HG03066 (cell line): Measurements from ENCODE around the gene UGT1A7.

Source experiments
- ATAC-seq: cut with Tn5 transposase; IDR thresholded peaks from one replicate; pipeline ENCODE4 v1.9.1; 2021; ENCODE audit warnings: low read depth; ENCODE audit not compliant: unreplicated experiment

Gene UGT1A7

GRCh38 chr2:233794128-233794658, 112.5 kb downstream of the UGT1A7 start:
- ATAC-seq = no peak

- ATAC-seq = no peak
These were observed 114.1 kb downstream of the UGT1A7 start for GRCh38 chr2:233795735-233796171.

- ATAC-seq = no peak
These were observed 114.6 kb downstream of the UGT1A7 start for GRCh38 chr2:233796254-233796653.

GRCh38 chr2:233798335-233799086, 116.8 kb downstream of the UGT1A7 start:
- ATAC-seq = no peak

GRCh38 chr2:233799087-233799665, 117.5 kb downstream of the UGT1A7 start:
- ATAC-seq = no peak

DNA sequence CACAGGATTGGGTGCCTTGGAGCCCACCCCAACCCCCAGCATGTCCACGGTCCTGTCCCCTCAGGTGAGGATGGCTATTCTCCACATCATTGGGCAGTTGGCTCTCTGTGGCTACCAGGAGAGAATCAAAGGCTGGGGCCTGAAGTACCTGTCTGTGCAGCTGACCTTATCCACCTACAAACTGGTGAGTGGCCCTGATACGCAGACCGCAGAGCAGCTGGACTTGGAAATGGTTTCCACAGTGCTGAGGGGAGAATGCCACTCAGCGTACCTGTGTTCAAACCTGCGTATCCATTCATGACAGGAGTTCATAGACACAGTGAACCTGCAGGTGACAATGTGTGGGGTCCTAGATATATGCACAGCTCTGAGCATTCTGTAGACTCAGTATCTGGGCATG, 118.0 kb downstream of the UGT1A7 start:
- ATAC-seq = no peak

DNA sequence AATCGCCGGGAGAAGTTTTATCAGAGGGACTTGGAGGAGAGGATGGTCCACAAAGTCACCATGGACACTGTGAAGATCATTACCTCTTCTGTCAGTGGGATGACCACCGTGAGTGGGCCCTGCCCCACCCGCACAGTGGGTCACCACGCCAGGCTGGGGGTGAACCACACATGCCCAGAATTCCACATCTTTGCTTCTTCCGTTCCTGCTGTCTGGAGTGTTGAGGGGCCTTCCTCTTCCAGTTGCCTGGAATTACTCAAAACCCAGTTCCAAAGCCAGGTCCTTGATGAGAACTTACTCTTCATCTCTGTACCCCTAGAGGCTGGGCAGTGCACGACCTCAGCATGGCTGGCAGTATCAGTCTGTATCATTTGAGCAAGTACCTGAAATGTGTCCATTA, 118.5 kb downstream of the UGT1A7 start:
- ATAC-seq = no peak

GRCh38 chr2:233801357-233802131, 119.8 kb downstream of the UGT1A7 start:
- no peak for ATAC-seq

GRCh38 chr2:233802132-233802815, 120.6 kb downstream of the UGT1A7 start:
- no peak for ATAC-seq

GRCh38 chr2:233803292-233803911, 121.7 kb downstream of the UGT1A7 start:
- ATAC-seq = no peak

- ATAC-seq = no peak
These were observed 122.3 kb downstream of the UGT1A7 start for GRCh38 chr2:233803994-233804393.

DNA sequence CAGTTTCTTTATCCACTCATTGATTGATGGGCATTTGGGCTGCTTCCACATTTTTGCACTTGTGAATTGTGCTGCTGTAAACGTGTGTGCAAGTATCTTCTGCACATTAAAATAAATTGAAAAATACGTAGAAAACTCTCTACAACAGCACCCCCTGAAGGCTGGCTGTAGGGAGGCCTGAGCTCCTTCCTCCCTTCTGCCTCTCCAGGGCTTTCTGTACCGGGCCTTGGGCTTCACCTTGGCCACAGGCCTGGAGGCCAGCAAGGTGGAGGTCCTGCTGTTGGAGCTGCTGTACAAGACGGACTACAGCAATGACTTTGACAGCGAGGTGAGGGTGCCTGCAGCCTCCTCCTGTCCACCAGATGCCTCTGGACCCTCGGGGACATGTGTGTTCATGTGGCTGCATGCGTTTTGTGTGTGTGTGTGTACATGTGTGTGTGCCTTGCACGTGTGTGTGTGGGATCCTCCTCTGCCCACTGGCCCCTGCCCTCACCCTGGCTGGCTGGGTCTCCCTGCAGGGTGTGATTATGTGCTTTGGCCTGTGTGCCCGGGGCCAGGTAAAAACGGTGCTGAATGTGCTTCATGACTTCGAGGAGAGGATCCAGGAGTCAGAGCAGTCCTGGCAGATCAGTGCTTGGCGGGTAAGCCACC, 125.6 kb downstream of the UGT1A7 start:
- ATAC-seq = no peak

DNA sequence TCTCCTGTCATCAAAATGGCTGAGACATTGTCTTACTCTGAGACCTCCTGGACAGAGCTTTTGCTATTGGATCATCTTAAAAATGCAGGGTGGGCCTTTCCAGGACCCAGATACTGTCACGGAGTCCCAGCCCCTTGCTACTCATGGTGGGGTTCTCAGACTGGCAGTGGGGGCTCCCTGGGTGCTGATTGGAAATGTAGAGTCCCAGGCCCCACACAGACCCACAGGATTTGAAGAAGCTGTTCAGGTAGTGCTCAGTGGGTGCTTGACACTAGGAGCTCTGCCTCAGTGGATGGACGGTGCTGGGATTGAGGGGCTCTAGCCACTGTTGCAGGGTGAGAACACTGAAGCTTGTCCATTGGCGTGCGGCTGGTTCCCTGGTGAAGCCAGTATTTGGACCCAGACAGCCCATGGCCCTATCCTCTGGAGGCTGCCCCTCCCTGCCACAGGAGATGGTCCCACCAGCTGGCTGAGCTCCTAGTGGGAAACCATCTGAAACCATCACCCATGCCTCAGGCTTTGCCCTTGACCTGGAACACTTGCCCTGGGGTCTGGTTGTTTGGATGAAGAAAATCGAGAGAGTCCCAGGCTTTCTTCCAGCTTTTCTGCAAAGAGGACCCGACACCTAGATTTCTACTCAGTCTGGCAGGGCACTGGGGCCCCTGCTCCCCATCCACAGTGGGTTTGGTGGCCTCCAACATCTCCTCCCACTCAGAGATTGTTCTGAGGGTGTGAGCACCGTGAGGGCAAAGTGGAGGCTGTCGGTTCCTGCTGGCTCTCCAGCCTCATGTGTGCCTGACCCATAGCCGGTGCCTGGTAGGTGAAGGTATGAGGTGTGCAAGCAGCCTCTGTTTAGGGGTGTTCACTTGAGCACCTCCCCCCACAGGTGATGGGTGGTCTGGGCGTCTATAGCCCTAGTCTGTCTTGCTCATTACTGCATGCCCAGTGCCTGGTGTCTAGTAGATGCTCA, 126.5 kb downstream of the UGT1A7 start:
- ATAC-seq = no peak

GRCh38 chr2:233810385-233810784, 128.7 kb downstream of the UGT1A7 start:
- no peak for ATAC-seq

- no peak for ATAC-seq
These were observed 129.4 kb downstream of the UGT1A7 start for GRCh38 chr2:233811087-233811486.

GRCh38 chr2:233811732-233812131, 130.0 kb downstream of the UGT1A7 start:
- no peak for ATAC-seq

- no peak for ATAC-seq
These were observed 131.7 kb downstream of the UGT1A7 start for GRCh38 chr2:233813236-233814055.
